ENCODE data around the gene PPP4R2. TPM values are rescaled to one million over a fixed set of nuclear protein-coding genes. Genes with fewer than 3 reads are reported as not detected.
A peak's percentile ranks its signal among the peaks of the same experiment; 100 is the strongest.

Gene PPP4R2
- total and polyA plus RNA-seq, 10 of the 15 experiments (the other 5 are each of a cell fraction or from before 2014, with no cell fraction given), result 16.7 to 83.4 (median 38.9) TPM

DNA sequence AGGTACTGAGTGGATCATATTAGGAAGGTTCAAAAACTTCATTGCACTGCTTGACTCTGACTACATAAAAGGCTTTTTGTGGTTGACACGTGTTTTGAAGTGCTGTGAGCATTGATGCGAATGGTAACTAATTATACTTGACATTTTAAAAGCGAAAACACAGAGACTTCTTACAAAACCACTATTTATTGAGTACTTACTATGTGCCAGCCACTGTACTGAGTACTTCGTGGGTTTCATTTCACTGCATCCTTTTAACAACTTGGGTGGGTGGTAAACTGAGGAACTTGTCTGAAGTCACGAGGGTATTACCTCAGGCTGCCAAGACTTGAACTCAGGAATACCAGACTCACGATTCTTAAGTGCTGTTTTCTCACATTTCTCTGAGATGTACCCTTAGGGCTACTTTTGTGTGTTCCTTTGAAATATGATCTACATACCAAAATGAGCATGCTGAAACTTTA lies 45.3 kb upstream of the PPP4R2 start:
- intact Hi-C loops (cut with micrococcal nuclease; ENCODE audit: unreplicated experiment) (no loop called here), in situ Hi-C loops (cut with MboI) (no loop called here)
- no TSS peak for BruUV-seq (replicated peaks)
- ATAC-seq, result peak; percentile 90
- no peaks in the 10 kb centered on the region for H3K36me3 ChIP-seq (ENCODE audit: control insufficient read depth in 2 of 2, insufficient read depth in 2 of 2, low read length in 1 of 2)
- peak; percentile 44 for DNase-seq (ENCODE audit: low read depth, low spot score)
- SMC1A ChIA-PET (ENCODE audit: uncharacterized antibody, unreplicated experiment), result interaction anchor here (0.9 to 2.6 kb wide), 2 partner anchors 13 to 21 kb away, joined by 3 to 14 read pairs; no protein-coding TSS in a partner anchor
- no peak overlapping the region; the same call in 1 of the 2 replicates for H2AFZ ChIP-seq (ENCODE audit: control insufficient read depth, low read depth, low read length)
- H3K4me3 ChIP-seq, result peak overlapping the region; percentile 1; the same call in 1 of the 2 replicates
- 0% methylated on average over 6 of the region's 6 CpGs for WGBS (ENCODE audit: insufficient coverage, insufficient replicate concordance, low lambda C conversion rate, missing lambda C conversion rate)
- peak overlapping the region; percentile 73 for H3K4me2 ChIP-seq (ENCODE audit: control insufficient read depth, insufficient read depth)
- FAIRE-seq, result peak; percentile 91
- H3K27ac ChIP-seq (ENCODE audit: control insufficient read depth, insufficient read depth), result no peak overlapping the region
- RAD21 ChIA-PET (ENCODE audit: unreplicated experiment), result no interaction called here
- no peaks in the 10 kb centered on the region for H4K20me1 ChIP-seq (ENCODE audit: control insufficient read depth, insufficient read depth)
- CTCF ChIA-PET, result no interaction called here
- H3K4me1 ChIP-seq (ENCODE audit: control insufficient read depth, insufficient read depth, low read length), result peaks cover 13% of the 10 kb centered on the region
- no peaks in the 10 kb centered on the region for H3K79me2 ChIP-seq (ENCODE audit: control insufficient read depth, insufficient read depth, low read length)
- H3K9ac ChIP-seq (ENCODE audit: control insufficient read depth, insufficient read depth, low read length), result no peak overlapping the region
- H3K27me3 ChIP-seq (replicated peaks in 1 of 2; ENCODE audit: control insufficient read depth in 2 of 2, insufficient read depth in 2 of 2, low read length in 1 of 2), result no peaks in the 10 kb centered on the region
- POLR2A ChIA-PET, result no interaction called here
- H3K9me3 ChIP-seq (replicated peaks; ENCODE audit: control insufficient read depth, insufficient read depth, low read length), result no peaks in the 10 kb centered on the region
- 0 out of 2 replicates have a peak, but pooled peaks have one; percentile 32 for TF ChIP-seq BCL11A (IDR thresholded peaks at IDR 0.05; ENCODE audit: low read depth, low read length)
- TF ChIP-seq, protein P1, sequence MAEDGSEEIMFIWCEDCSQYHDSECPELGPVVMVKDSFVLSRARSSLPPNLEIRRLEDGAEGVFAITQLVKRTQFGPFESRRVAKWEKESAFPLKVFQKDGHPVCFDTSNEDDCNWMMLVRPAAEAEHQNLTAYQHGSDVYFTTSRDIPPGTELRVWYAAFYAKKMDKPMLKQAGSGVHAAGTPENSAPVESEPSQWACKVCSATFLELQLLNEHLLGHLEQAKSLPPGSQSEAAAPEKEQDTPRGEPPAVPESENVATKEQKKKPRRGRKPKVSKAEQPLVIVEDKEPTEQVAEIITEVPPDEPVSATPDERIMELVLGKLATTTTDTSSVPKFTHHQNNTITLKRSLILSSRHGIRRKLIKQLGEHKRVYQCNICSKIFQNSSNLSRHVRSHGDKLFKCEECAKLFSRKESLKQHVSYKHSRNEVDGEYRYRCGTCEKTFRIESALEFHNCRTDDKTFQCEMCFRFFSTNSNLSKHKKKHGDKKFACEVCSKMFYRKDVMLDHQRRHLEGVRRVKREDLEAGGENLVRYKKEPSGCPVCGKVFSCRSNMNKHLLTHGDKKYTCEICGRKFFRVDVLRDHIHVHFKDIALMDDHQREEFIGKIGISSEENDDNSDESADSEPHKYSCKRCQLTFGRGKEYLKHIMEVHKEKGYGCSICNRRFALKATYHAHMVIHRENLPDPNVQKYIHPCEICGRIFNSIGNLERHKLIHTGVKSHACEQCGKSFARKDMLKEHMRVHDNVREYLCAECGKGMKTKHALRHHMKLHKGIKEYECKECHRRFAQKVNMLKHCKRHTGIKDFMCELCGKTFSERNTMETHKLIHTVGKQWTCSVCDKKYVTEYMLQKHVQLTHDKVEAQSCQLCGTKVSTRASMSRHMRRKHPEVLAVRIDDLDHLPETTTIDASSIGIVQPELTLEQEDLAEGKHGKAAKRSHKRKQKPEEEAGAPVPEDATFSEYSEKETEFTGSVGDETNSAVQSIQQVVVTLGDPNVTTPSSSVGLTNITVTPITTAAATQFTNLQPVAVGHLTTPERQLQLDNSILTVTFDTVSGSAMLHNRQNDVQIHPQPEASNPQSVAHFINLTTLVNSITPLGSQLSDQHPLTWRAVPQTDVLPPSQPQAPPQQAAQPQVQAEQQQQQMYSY (CRISPR knock-in tag; IDR thresholded peaks at IDR 0.05), result no peak
- TF ChIP-seq, protein P2, sequence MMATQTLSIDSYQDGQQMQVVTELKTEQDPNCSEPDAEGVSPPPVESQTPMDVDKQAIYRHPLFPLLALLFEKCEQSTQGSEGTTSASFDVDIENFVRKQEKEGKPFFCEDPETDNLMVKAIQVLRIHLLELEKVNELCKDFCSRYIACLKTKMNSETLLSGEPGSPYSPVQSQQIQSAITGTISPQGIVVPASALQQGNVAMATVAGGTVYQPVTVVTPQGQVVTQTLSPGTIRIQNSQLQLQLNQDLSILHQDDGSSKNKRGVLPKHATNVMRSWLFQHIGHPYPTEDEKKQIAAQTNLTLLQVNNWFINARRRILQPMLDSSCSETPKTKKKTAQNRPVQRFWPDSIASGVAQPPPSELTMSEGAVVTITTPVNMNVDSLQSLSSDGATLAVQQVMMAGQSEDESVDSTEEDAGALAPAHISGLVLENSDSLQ (IDR thresholded peaks at IDR 0.05), result peak; percentile 45; the same call in 1 of the 2 replicates
- TF ChIP-seq ZNF217 (IDR thresholded peaks at IDR 0.05), result peak; percentile 90
- TF ChIP-seq YY1 (IDR thresholded peaks at IDR 0.05; ENCODE audit: low read depth, low read length), result no peak
- TF ChIP-seq SMAD1 (IDR thresholded peaks at IDR 0.05; ENCODE audit: low read depth, partially characterized antibody), result no peak
- peak; percentile 55; the same call in 1 of the 2 replicates for TF ChIP-seq TCF7 (IDR thresholded peaks at IDR 0.05; ENCODE audit: borderline replicate concordance)
- TF ChIP-seq NR2C1 (IDR thresholded peaks at IDR 0.05), result no peak
- TF ChIP-seq POU2F2 (IDR thresholded peaks at IDR 0.05; ENCODE audit: borderline replicate concordance, low read depth, low read length), result no peak
- TF ChIP-seq ATF7 (IDR thresholded peaks at IDR 0.05; ENCODE audit: low read depth), result peak; percentile 64
- TF ChIP-seq IKZF1 (conservative IDR thresholded peaks at IDR 0.05), result 0 out of 2 replicates have a peak, but pooled peaks have one; percentile 23
- TF ChIP-seq, protein P3, sequence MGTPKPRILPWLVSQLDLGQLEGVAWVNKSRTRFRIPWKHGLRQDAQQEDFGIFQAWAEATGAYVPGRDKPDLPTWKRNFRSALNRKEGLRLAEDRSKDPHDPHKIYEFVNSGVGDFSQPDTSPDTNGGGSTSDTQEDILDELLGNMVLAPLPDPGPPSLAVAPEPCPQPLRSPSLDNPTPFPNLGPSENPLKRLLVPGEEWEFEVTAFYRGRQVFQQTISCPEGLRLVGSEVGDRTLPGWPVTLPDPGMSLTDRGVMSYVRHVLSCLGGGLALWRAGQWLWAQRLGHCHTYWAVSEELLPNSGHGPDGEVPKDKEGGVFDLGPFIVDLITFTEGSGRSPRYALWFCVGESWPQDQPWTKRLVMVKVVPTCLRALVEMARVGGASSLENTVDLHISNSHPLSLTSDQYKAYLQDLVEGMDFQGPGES (IDR thresholded peaks at IDR 0.05), result no peak
- TF ChIP-seq ZNF24 (IDR thresholded peaks at IDR 0.05), result peak; percentile 92
- 0 out of 2 replicates have a peak, but pooled peaks have one; percentile 44 for TF ChIP-seq FOXM1 (IDR thresholded peaks at IDR 0.05; ENCODE audit: low read depth, low read length)
- TF ChIP-seq BHLHE40 (IDR thresholded peaks at IDR 0.05; ENCODE audit: borderline replicate concordance in 1 of 2, low read depth in 2 of 2, low read length in 1 of 2), result peak; percentile 82 to 87
- TF ChIP-seq IRF4 (IDR thresholded peaks at IDR 0.05; ENCODE audit: low read depth, low read length), result no peak
- TF ChIP-seq, protein P4, sequence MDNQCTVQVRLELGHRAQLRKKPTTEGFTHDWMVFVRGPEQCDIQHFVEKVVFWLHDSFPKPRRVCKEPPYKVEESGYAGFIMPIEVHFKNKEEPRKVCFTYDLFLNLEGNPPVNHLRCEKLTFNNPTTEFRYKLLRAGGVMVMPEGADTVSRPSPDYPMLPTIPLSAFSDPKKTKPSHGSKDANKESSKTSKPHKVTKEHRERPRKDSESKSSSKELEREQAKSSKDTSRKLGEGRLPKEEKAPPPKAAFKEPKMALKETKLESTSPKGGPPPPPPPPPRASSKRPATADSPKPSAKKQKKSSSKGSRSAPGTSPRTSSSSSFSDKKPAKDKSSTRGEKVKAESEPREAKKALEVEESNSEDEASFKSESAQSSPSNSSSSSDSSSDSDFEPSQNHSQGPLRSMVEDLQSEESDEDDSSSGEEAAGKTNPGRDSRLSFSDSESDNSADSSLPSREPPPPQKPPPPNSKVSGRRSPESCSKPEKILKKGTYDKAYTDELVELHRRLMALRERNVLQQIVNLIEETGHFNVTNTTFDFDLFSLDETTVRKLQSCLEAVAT (IDR thresholded peaks at IDR 0.05), result 0 out of 2 replicates have a peak, but pooled peaks have one; percentile 44
- peak; percentile 68 for TF ChIP-seq DPF2 (IDR thresholded peaks at IDR 0.05)
- peak; percentile 91 for TF ChIP-seq RUNX3 (IDR thresholded peaks at IDR 0.05; ENCODE audit: low read length)
